ENCODE data around the gene STAT3. TPM values are rescaled to one million over a fixed set of nuclear protein-coding genes. Genes with fewer than 3 reads are reported as not detected.

Gene STAT3
- total RNA-seq = 100 to 1,000 TPM; 142 to 172 TPM

GRCh38 chr17:42388381-42389134 is at the start of gene STAT3:
Gene STAT3 (minus strand): TSS chr17:42388442. CDS start chr17:42348516, 39,926 bp downstream.

GRCh38 chr17:42422958-42423712 is 34.9 kb upstream of the STAT3 start, which contains the start of gene CAVIN1:
Gene CAVIN1 (minus strand): TSS chr17:42423256. CDS start chr17:42423097, 159 bp downstream.

GRCh38 chr17:42287977-42288802 is 100.1 kb downstream of the STAT3 start, which contains the start of gene STAT5A:
Gene STAT5A (plus strand): TSS chr17:42288498. CDS start chr17:42289412, 914 bp downstream.

GRCh38 chr17:42276359-42276608 is 112.0 kb downstream of the STAT3 start, which contains the start of gene STAT5B:
Gene STAT5B (minus strand): TSS chr17:42276391. CDS start chr17:42232127, 44,264 bp downstream.

Other genes with a start within 250 kb of the STAT3 start
- gene RAB5C, start 233.5 kb downstream of the STAT3 start, total RNA-seq = 100 to 1,000 TPM; 140 to 227 TPM
- gene KCNH4, start 207.3 kb downstream of the STAT3 start, total RNA-seq = not detected
- not detected for gene HCRT, start 203.0 kb downstream of the STAT3 start, total RNA-seq
- gene GHDC, start 193.9 kb downstream of the STAT3 start, total RNA-seq = 10 to 100 TPM; 28.2 to 30.6 TPM
- gene STAT5B, start 112.1 kb downstream of the STAT3 start, total RNA-seq = 10 to 100 TPM; 18.6 to 25.3 TPM
- gene STAT5A, start 99.9 kb downstream of the STAT3 start, total RNA-seq = 10 to 100 TPM; 52.0 to 64.6 TPM
- gene CAVIN1, start 34.8 kb upstream of the STAT3 start, total RNA-seq = 100 to 1,000 TPM; 118 to 153 TPM
- gene ATP6V0A1, start 70.4 kb upstream of the STAT3 start, total RNA-seq = 100 to 1,000 TPM; 108 to 158 TPM
- gene NAGLU, start 147.8 kb upstream of the STAT3 start, total RNA-seq = 10 to 100 TPM; 43.6 to 83.6 TPM
- gene HSD17B1, start 164.5 kb upstream of the STAT3 start, total RNA-seq = 1 to 10 TPM in 1 of 2 donors, under 1 TPM in 1; 1.00 to 1.0 TPM
- gene COASY, start 173.7 kb upstream of the STAT3 start, total RNA-seq = 10 to 100 TPM; 19.6 to 32.6 TPM
- 10 to 100 TPM; 39.6 to 55.3 TPM for gene MLX, start 178.7 kb upstream of the STAT3 start, total RNA-seq
- 1 to 10 TPM; 7.9 to 9.0 TPM for gene PSMC3IP, start 189.3 kb upstream of the STAT3 start, total RNA-seq
- 10 to 100 TPM; 69.3 to 91.9 TPM for gene RETREG3, start 220.9 kb upstream of the STAT3 start, total RNA-seq
- 100 to 1,000 TPM in 1 of 2 donors, 10 to 100 TPM in 1; 49.2 to 131 TPM for gene TUBG1, start 221.2 kb upstream of the STAT3 start, total RNA-seq

Measured in melanocyte of skin (primary cell).